HG03439 (cell line): Measurements from ENCODE around the gene CAV1.

Experiments used
- ATAC-seq: cut with Tn5 transposase; IDR thresholded peaks from one replicate; pipeline ENCODE4 v1.9.1; 2021; ENCODE audit warnings: mild to moderate bottlenecking, moderate library complexity; ENCODE audit not compliant: unreplicated experiment

CAV1 gene

GRCh38 chr7:116529250-116529649, 4.4 kb downstream of the CAV1 start:
- ATAC-seq: no peak

- no peak for ATAC-seq
Observed at GRCh38 chr7:116530107-116530820, 5.4 kb downstream of the CAV1 start.

GRCh38 chr7:116532102-116532688, 7.4 kb downstream of the CAV1 start:
- ATAC-seq: no peak

- no peak for ATAC-seq
Observed at GRCh38 chr7:116534790-116535189, 10.0 kb downstream of the CAV1 start.

DNA sequence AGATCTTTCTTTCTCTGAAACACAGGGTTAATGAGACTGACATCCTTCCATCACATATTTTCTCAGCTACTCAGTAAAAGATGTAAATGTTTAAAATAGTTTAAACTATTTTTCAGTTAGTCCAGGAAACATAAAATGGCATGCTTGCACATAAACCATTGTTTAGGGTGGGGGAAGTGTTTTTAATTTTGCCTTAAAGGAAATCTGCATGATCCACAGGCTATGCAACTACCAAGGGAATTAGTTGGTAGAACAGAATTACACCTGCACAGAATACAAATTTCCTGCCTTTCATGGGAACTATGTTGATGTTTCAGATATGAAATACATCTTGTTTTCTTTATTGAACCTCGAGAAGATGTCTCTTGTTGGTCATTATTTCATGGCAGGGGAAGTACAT, 10.6 kb downstream of the CAV1 start:
- ATAC-seq: no peak

DNA sequence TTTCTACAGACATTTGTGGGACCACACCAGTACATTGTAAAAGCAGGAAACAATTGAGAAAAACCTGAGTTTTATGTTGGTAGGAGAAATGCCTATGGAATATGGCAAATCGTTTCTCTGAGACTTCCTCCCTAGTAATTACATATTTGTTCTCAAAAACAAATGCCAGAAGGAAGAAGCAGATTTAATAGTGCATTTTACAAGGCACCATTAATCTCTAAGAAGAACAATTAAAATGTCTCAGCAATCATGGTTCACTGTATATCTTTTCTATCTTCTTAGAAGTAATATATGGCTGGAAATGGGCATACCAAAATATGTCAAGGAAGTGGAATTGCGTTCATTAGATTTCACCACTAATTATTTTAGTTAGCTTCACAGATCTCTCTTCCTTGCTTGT, 13.3 kb downstream of the CAV1 start:
- no peak for ATAC-seq

DNA sequence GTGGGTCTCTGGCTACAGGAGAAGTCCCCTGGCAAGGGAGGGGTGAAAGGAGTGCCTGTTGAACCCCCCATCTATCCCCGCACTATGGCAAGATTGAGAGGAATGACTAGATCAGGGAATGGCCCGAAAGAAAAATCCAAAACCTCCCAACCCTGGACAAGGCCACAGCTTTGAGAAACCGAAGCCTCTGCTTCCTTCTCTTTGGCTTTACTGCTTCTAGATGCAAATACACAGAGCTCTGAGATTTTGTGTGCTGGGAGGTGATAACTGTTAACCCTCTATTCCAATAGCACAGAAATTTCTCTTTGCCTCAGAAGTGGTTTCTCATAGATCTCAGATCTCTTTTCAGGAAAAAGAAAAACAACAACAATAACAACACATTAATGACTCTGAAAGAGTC, 15.0 kb downstream of the CAV1 start:
- no peak for ATAC-seq

- no peak for ATAC-seq
Observed at GRCh38 chr7:116540743-116541142, 15.9 kb downstream of the CAV1 start.

DNA sequence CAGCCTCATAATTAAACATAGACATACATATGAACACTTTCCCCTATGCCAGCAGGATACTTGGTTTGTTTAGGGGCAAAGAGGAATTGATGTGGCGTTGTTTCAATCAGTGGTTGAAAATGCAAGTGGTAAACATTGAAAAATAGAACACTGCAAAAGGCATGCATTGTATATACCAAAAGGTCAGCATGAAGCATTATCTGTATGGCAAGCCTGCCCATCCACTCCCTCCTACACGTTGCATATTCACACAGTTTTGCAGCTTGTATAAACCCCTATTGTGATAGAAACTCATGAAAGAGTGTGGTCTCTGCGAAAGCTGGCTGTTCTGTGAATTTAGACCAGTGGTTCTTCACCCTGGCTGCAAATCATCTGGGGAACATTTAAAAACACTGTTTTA, 17.1 kb downstream of the CAV1 start:
- ATAC-seq: no peak

- ATAC-seq: no peak
Observed at GRCh38 chr7:116542618-116543017, 17.8 kb downstream of the CAV1 start.

DNA sequence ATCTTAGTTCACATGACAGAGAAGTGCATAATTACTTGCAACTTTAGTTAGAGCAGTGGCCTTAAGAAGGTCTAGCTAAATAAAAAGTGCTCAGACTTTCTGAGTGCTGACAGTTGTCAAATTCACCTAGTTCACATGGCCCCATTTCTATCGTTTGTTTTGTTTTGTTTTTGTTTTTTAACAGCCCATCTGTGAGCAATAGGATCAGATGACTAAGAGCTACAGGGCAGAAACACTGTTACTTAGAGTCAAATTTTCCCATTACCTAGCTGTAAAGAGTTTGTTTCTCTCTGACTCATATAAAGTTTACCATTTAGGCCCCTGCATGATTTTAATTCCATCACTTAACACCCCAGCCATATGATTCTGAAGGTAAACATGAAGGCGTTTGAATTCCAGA, 18.8 kb downstream of the CAV1 start:
- peak; percentile 49 for ATAC-seq

DNA sequence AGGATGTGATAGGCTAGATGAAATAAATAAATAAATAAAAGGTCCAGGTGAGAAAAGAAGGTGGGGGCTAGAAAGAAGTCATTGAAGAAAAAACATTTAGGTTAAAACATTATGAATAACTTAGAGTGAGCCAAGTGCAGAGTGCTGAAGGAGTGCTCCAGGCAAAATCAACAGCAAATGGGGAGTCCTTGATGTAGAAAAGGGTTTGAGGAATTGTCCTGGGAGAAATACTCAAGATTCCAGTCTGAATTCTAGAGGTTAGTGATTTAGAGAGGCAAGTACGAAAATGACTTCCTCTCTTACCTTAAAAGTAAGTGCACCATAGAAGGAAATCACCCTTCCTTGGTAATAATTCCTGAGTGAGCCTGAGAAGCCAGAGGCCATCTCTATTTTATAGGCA, 19.7 kb downstream of the CAV1 start:
- no peak for ATAC-seq

DNA sequence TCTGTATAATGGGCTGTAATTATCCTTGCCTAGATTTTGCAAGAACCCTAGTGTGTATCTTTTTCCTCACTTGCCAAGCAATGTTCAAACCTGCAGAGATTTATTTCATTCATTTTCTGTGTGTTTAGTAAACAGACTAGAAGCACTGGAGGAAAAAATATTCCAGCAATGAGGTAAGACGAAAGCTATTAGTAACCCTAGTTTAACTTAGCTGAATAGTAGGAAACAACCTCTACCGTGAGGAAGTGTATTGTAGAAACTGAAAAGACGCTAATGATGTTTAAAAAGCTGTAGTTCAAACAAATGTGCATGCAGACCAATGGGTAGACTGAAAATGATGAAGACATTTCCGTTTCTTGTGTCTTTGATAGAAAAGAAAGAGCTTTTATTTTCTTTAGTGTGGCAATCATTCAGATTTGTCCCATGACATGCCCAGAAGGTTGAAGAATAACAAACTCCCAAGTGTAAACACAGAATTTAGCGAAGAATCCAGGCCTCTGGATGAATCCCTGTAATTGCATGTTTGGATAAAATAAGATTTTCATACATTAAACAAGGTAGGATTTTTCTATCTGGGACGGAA, 20.7 kb downstream of the CAV1 start:
- ATAC-seq: no peak

- ATAC-seq: no peak
Observed at GRCh38 chr7:116546054-116546453, 21.2 kb downstream of the CAV1 start.

DNA sequence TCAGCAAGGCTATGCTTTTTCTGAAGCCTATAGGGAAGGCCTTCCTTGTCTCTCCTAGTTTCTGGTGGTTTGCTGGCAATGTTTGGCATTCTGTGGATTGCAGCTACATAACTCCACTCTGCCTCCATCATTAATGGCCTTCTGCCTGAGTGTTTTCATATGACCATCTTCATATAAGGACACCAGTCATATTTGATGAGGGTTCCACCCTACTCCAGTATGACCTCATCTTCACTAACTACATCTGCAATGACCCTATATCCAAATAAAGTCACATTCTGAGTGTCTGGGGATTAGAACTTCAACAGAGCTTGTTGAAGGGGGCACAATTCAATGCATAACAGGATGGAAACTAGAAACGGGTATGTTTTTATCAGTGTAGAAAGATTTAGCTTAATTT, 22.1 kb downstream of the CAV1 start:
- ATAC-seq: no peak

- ATAC-seq: no peak
Observed at GRCh38 chr7:116547347-116547746, 22.5 kb downstream of the CAV1 start.

DNA sequence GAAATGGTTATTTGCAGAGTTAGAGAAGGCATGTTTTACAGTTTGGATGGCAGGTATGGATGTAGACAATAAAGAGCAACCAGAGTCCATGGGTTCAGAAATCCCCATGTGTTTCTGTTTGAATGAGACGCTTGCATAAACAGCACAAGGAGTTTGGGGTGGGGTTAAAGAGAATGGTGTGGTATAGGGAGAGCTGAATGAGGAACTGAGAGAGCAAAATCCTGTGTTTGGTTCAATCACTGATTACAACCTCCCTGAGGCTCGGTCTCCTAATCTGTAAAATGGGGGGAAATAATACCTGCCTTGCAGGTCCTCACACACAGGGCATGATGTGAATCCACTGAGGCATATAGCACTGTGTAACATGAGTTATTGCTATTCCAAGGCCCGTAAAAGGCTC, 23.7 kb downstream of the CAV1 start:
- peak; percentile 87 for ATAC-seq

DNA sequence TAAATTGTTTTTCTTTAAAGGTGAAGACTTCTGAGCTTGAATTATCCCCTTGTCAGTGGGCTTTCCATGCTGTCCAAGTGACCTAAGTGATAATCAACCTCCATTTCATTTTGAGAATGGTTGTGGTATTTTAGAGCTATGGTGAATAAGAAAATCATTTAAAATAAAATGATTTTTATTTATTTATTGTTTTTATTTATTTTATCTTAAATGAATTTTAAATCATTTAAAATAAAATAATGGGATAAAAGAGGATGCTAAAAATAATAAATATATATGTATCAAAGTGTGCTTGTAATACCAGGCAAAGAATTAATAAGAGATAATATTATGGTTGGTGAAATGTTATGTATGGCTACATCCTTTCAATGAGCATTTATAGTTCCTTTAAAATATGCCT, 24.5 kb downstream of the CAV1 start:
- no peak for ATAC-seq

DNA sequence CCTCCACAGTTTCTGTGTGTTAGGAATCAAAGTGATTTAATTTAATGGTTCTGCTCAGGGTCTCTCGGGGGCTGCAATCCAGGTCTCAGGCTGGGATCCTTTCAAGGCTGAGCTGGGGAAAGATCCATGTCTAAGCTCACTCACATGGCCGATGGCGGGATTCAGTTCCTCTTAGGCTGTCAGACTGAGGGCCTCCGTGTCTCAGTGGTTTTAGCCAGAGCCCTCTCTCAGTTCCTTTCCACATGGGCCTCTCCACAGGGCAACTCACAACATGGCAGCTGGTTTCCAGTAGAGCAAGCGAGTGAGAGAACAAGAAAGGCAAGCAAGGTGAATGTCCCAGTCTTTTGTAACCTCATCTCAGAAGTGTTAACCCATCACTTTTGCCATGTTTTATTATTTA, 26.9 kb downstream of the CAV1 start:
- no peak for ATAC-seq

DNA sequence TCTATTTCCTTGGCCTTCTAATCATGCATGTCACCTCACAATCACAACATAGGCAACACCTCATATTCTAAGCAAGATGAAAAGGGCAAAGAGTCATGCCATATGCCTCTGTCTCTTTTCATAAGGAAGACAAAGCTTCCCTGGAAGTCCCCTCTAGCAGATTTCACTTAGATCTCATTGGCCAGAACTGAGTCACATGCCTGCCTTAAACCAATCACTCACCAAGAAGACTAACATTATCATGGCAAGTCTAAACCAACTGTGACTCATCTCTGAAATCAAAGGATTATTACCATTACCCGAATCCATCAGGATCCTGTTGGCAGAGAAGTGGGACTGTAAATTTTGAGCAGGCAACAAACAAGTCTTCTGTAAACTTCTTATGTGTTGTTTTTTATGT, 27.8 kb downstream of the CAV1 start:
- no peak for ATAC-seq

DNA sequence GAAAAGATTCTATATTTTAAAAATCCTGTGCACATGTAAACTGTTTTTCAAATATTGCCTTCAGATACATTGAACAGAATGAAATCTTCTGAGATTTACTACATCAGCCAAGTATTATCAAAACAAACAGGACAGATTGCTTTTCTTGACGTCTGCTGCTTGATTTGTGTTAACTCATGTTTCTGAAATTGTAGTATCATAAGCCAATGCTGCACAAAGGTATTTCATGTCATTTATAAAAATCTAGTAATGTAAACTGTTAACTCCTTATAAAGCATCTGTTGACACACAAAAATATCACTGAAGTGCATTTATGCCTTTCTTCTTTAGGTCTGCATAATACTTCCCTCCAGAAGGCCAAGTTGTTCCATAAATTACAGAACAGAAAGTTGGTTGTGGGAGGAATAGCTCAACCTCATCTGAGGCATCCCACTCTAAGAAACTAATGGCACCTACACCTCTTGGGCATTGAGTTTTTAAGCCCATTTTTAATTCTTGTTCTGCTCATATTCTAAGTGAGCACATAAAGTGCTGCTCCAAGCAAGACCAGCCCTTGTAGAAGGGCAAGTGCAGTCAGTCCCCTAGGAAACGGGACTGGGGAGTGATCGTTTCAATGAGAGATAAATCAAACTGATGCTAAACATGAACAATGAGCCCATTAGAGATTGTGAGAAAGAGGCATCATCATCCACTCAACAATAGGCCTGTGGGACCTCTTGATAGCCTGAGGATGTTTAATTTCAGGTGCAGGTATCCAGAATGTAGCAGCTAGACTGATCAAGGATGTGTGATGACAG, 28.5 kb downstream of the CAV1 start:
- ATAC-seq: no peak

DNA sequence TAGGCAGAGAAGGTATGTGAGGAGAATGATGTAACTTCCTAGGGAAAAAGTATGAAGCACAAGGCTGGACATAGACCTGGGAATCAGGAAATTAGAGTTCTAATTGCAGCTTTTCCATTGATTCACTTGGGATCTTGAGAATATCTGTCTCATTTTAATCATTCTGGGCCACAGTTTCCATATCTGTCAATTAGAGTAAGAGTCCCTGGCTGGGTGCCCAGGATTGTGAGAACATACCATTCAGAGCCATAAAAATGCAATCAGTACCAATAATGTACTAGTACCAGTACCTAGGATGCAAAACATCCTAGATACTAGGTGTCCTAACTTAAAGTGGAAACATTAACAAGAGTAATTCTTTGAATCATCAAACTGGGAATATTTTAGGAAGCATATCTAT, 29.6 kb downstream of the CAV1 start:
- no peak for ATAC-seq
